Kidney (tissue), 14 donors: ENCODE results near the gene DOCK7. TPM values are rescaled to one million over a fixed set of nuclear protein-coding genes. Genes with fewer than 3 reads are reported as not detected.
"Not testable (repeated sequence)": the region's sequence is repeated elsewhere in the genome, so short reads cannot be mapped to it uniquely, and the experiment has no call there.

Source experiments
- DNase-seq, 5 donors: peaks; one replicate each; pipeline ENCODE4 v3.0.0-alpha.2; 2013 to 2020
- FAIRE-seq: peaks from 2 replicates; lab custom pipeline; 2012; peaks lifted over from hg19 to GRCh38; lab: Jason Lieb, UNC
- H3K27ac ChIP-seq, 2 donors: one replicate each; pipeline ENCODE4 v1.7.0; 2013; ENCODE audit warnings: low read depth in 2 of 2, low read length in 2 of 2, inconsistent platforms in 1 of 2
- H3K27me3 ChIP-seq: one replicate; pipeline ENCODE4 v1.7.1; 2013; ENCODE audit warnings: low read length, inconsistent platforms; ENCODE audit not compliant: control insufficient read depth, insufficient read depth
- H3K36me3 ChIP-seq, 3 donors: one replicate each; pipeline versions ENCODE4 v1.7.0 to v1.7.1; 2013; ENCODE audit warnings: low read length in 3 of 3, control low read depth in 1 of 3, inconsistent platforms in 1 of 3; ENCODE audit not compliant: insufficient read depth in 3 of 3, control insufficient read depth in 2 of 3
- H3K4me1 ChIP-seq, 3 donors: one replicate each; pipeline versions ENCODE4 v1.7.0 to v1.7.1; 2013; ENCODE audit warnings: low read length in 3 of 3, inconsistent platforms in 1 of 3, low read depth in 1 of 3; ENCODE audit not compliant: control insufficient read depth in 2 of 3, insufficient read depth in 2 of 3
- H3K4me3 ChIP-seq, 3 donors: one replicate each; pipeline versions ENCODE4 v1.7.0 to v1.8.1; 2013; ENCODE audit warnings: low read length in 3 of 3, control low read depth in 1 of 3, inconsistent platforms in 1 of 3
- H3K9ac ChIP-seq, 3 donors: one replicate each; pipeline versions ENCODE4 v1.7.0 to v1.7.1; 2013; ENCODE audit warnings: low read length in 3 of 3, control low read depth in 1 of 3, inconsistent platforms in 1 of 3
- H3K9me3 ChIP-seq, 3 donors: one replicate each; pipeline versions ENCODE4 v1.7.0 to v1.7.1; 2013; ENCODE audit warnings: low read length in 3 of 3, control low read depth in 1 of 3, inconsistent platforms in 1 of 3; ENCODE audit not compliant: control insufficient read depth in 2 of 3, insufficient read depth in 1 of 3
- intact Hi-C: fragments of 100-400 bp; cut with DNase I; formaldehyde crosslinking; loops from one replicate; pipeline ENCODE4 v1.11.1; 2022
- polyA plus RNA-seq: library from polyadenylated mRNA; stranded (reverse); fragments of 350-450 nt; fragmentation: Illumina TruSeq; extraction: RNeasy Lipid Tissue Mini Kit (QIAGEN cat#74804); gene quantifications from one replicate; pipeline ENCODE4 v1.2.3, GENCODE V29; 2014; ENCODE audit warnings: low read depth, low replicate concordance; ENCODE audit not compliant: insufficient read depth
- total RNA-seq: library from RNA; stranded (reverse); fragmentation: NEBNext Ultra II Directional; extraction: Animal tissue kit (Norgen Biotek cat#: 25700); gene quantifications from one replicate; pipeline ENCODE4 v1.2.1, GENCODE V29; 2021
- TF ChIP-seq, protein P1 (sequence below): IDR thresholded peaks from 3 replicates; pipeline ENCODE4 v1.5.1; 2012; ENCODE audit warnings: mild to moderate bottlenecking, moderate library complexity, borderline replicate concordance; ENCODE audit not compliant: insufficient read depth; ENCODE audit errors: extremely low read depth
- donor health status: control.
- donor health status: control.
- donor health status: control.
- donor health status: control.
- donor health status: control.
- donor health status: DM: yes; HTN: yes; CAD: no.
- donor health status: Normal renal cell carcinoma (clear cell type).

The DOCK7 gene
- total and polyA plus RNA-seq, 2 donors from 2014 or later: 11.0 to 34.0 TPM

DNA sequence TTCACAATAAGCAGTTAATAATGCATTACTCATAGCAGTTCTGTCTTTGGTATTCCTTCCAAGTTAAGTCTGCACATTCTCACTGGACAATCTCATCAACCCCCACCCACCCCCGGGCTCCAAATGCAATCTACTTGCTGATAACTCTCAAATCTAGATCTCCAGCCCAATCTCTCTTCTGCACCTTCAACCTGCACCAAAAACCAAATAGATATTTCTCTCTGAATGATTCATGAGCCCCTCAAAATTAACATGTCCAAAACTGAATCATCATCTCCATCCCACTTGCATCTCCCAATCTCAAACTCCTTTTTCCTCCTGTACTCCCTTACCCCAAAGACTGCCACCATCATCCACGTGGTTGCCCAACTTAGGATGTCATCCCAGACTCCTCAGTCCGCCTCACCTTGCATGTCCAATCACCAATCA, 2.7 kb downstream of the DOCK7 start:
- H3K9ac ChIP-seq: no peak overlapping the region
- H3K4me3 ChIP-seq: no peak overlapping the region
- FAIRE-seq (no peak), DNase-seq (no peak)
- H3K27me3 ChIP-seq: no peaks in the 10 kb centered on the region
- intact Hi-C loops: no loop called here
- no peaks in the 10 kb centered on the region for H3K36me3 ChIP-seq
- TF ChIP-seq, protein P1, sequence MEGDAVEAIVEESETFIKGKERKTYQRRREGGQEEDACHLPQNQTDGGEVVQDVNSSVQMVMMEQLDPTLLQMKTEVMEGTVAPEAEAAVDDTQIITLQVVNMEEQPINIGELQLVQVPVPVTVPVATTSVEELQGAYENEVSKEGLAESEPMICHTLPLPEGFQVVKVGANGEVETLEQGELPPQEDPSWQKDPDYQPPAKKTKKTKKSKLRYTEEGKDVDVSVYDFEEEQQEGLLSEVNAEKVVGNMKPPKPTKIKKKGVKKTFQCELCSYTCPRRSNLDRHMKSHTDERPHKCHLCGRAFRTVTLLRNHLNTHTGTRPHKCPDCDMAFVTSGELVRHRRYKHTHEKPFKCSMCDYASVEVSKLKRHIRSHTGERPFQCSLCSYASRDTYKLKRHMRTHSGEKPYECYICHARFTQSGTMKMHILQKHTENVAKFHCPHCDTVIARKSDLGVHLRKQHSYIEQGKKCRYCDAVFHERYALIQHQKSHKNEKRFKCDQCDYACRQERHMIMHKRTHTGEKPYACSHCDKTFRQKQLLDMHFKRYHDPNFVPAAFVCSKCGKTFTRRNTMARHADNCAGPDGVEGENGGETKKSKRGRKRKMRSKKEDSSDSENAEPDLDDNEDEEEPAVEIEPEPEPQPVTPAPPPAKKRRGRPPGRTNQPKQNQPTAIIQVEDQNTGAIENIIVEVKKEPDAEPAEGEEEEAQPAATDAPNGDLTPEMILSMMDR: no peak
- H3K9me3 ChIP-seq: no peaks in the 10 kb centered on the region
- H3K27ac ChIP-seq: no peak overlapping the region
- H3K4me1 ChIP-seq: peaks cover under 1 to 16% (median 3%) of the 10 kb centered on the region in 3 donors

DNA sequence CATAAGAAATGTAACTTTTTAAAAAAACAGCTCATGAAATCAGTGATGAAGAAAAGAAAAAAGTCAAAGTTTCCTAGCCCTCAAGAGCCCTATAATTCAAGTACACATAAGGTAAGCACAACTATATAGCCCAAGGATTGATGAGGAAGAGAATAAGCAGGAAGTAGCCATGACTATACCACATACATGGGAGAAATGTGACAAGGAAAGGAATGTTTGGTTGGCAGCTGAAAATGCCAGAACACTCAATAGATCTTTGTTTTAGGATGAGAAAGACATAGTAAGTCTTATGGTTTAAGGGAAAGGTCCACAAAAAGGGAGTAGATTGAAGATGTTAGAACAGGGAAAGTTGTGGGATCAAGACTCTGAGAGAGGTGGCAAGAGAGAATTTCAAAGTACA, 5.7 kb downstream of the DOCK7 start:
- H3K9ac ChIP-seq: no peak overlapping the region

DNA sequence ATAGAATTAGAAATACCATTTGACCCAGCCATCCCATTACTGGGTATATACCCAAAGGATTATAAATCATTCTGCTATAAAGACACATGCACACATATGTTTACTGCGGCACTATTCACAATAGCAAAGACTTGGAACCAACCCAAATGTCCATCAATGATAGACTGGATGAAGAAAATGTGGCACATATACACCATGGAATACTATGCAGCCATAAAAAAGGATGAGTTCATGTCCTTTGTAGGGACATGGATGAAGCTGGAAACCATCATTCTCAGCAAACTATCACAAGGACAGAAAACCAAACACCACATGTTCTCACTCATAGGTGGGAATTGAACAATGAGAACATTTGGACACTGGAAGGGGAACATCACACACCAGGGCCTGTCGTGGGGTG, 7.2 kb downstream of the DOCK7 start:
- H3K36me3 ChIP-seq, FAIRE-seq, H3K4me1 ChIP-seq, H3K9me3 ChIP-seq, H3K27me3 ChIP-seq, H3K4me3 ChIP-seq, DNase-seq, H3K27ac ChIP-seq, intact Hi-C loops, H3K9ac ChIP-seq: not testable (repeated sequence)

More for the DNA sequence above, 5.7 kb downstream of the DOCK7 start:
- Histone ChIP-seq H3K27ac (no peak overlapping the region), H3K36me3 (no peaks in the 10 kb centered on the region), H3K4me3 (no peak overlapping the region), H3K27me3 (no peaks in the 10 kb centered on the region), H3K9me3 (no peaks in the 10 kb centered on the region), H3K4me1 (peaks cover 0 to 10% (median 0%) of the 10 kb centered on the region in 3 donors)
- intact Hi-C loops: no loop called here
- FAIRE-seq (no peak), DNase-seq (no peak)
- TF ChIP-seq, protein P1: no peak

DNA sequence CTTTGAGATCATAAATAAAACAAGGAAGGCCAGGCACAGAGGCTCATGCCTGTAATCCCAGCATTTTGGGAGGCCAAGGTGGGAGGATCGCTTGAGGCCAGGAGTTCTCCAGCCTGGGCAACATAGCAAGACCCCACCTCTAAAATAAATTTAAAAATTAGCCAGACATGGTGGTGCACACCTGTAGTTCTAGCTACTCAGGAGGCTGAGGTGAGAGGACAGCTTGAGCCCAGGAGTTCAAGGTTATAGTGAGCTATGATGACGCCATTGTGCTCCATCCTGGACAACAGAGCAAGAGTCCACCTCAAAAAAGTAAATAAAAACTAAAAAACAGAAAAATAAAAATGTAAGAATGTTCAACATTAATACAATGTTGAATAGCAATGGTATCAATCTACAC, 10.4 kb downstream of the DOCK7 start:
- H3K9me3 ChIP-seq, H3K27me3 ChIP-seq, H3K27ac ChIP-seq, H3K9ac ChIP-seq, intact Hi-C loops, H3K4me1 ChIP-seq, FAIRE-seq, DNase-seq, H3K36me3 ChIP-seq, H3K4me3 ChIP-seq: not testable (repeated sequence)
